Eye (tissue), 1 donor: ENCODE results near the gene SPOPL.
"Not testable (repeated sequence)": the region's sequence is repeated elsewhere in the genome, so short reads cannot be mapped to it uniquely, and the experiment has no call there.

Experiments
- DNase-seq: peaks from one replicate; pipeline ENCODE4 v3.0.0-alpha.2; 2015

Gene SPOPL

DNA sequence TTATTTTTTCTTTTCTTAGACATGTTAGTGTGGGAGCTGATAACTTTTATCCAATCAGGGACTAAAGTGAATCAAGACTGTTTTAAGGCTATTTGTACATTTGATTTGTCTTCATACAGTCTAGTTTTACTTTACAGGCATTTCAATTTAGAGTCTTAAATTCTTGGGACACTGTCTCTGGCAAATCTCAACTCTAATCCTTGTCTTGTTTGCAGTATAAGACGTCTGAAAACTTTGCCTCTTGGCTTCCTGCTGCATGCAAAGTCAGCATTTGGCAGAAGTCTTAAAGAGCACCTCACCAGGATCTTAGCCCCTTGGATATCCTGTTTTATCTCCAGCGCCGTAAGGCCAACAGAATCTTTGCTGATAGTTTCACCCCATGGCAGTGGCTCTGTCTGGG lies 30.3 kb downstream of the SPOPL start:
- DNase-seq, result peak; percentile 15

DNA sequence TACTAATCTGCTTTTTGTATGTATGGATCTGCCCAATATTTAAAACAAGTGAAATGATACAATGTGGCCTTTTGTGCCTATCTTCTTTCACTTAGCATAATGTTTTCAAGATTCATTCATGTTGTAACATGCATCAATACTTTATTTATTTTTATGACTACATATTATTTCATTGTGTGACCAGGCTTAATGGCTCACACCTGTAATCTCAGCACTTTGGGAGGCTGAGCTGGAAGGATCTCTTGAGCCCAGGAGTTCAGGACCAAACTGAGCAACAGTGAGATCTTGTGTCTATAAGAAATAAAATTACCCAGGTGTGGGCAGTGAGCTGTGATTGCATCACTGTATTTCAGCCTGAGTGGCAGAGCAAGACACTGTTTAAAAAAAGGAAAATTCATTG lies 33.2 kb downstream of the SPOPL start:
- DNase-seq, result no peak

DNA sequence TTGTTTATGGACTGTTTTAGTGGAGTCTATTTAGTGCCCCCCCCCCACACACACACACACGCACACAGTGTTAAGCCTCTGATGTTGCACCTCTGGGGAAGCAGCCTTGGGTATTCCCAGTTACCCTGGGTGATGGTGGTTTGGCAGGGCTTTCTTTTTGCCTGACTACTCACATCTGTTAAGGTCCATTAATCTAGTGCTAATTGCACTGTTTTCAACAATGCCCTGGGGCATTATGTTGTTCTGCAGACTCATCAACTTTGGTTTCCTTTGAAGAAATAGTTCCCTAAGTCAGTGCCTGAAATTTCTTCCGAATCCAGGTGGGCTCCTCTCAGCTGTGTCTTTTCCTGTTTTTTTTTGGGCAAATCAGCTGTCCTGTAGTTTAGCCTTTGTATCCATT lies 34.7 kb downstream of the SPOPL start:
- DNase-seq, result peak; percentile 30

DNA sequence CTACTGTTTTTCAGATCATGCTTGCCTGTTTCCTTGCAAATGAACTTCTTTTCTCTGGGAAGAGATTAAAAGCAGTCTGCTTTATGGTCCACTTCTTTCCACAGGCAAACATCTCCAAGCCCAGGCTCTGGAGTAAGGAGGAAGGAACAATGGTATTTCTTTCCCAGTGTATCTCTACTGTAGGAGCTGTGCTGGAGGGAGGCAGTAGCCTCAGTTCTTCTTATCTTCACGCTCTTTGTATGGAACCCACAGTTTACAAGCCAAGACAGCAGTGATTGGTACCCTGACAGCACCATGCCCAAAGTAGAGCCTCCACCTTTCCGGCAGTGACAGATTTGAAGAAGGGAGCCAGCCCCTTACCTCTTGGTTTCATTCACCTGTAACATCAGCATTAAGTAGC lies 35.2 kb downstream of the SPOPL start:
- DNase-seq, result no peak

DNA sequence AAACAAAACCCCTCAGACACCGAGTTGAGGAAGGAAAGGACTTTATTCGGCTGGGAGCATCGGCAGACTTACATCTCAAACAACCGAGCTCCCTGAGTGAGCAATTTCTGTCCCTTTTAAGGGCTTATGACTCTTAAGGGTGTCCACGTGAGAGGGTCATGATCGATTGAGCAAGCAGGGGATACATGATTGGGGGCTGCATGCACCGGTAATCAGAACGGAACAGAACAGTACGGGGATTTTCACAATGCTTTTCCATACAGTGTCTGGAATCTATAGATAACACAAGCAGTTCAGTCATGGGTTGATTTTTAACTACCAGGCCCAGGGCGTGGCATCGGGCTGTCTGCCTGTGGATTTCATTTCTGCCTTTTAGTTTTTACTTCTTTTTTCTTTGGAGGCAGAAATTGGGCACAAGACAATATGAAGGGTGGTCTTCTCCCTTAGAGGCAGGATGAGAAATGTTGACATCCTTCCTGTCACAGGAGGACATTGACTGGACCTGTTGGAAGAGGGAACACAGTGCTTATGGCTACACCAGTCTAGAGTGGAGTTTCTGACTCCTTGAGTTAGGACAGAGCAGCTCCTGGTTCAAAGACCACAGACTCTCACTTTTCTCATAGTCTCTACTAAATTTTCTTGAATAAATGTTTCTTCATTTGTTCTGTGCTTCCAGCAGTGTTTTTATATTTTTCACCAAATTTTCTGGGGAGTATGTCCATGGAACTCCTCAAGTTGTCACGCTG lies 35.8 kb downstream of the SPOPL start:
- DNase-seq, result no peak

DNA sequence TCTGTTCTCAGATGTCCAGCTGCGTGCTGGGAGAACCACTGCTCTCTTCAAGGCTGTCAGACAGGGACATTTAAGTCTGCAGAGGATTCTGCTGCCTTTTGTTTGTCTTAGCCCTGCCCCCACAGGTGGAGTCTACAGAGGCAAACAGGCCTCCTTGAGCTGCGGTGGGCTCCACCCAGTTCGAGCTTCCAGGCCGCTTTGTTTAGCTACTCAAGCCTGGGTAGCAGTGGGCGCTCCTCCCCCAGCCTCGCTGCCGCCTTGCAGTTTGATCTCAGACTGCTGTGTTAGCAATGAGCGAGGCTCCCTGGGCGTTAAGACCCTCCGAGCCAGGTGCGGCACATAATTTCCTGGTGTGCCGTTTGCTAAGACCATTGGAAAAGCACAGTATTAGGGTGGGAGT lies 42.6 kb downstream of the SPOPL start:
- not testable (repeated sequence) for DNase-seq

DNA sequence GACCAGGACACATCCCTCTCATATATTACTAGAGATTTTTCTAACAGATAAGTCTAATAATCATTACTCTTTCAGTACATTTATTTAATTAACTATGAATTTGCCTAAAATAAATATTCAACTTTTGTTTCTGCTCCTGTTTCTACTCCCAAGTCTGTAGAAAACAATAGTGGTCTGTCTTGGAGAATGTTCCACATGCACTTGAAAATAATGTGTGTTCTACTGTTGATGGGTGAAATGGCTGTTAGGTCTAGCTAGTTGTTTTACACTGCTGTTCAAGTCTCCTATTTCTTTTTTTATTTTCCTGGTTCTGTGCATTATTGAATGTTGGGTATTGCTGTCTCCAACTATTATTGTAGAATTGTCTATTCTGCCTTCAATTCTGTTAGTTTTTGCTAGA lies 47.2 kb downstream of the SPOPL start:
- no peak for DNase-seq

DNA sequence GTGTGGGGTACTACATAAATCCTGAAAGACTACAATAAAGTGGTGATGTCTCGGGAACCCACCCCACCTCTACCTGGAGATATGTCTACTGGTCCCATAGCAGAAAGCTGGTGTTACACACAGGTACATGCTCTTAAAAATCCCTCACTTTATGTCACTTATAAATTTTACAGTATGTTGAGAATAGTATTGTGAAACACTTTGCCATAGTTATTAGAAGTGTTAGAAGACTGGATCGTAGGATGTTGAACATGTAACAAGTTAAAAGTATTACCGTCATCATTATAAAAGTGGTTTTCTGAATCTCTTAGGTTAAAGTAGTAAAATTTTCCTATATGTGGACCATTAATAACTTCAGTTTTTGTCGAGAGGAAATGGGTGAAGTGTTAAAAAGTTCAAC lies 48.6 kb downstream of the SPOPL start:
- no peak for DNase-seq

DNA sequence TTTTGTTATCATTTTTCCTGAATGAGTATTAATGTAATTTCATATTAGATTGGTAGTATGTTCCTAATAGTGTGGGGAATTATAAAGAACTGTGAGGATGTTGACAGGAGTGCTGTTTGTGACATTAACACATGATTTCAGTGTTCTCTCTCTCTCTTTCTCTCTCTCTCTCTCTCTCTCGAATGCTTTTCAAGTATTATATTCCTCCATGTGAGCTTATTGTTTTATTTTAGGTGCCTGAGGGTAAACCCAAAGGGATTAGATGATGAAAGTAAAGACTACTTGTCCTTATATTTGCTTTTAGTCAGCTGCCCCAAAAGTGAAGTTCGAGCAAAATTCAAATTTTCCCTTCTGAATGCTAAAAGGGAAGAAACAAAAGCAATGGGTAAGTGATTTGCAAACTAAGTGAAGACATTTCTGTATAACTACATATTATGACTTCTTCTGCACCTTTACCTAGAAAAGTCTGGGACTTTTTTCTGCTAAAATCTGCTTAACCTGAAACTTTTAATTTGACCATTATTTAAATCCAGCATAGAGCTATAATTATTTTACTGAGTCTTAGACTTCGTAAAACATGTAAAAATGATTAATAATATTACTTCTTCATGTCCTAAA lies 49.2 kb downstream of the SPOPL start:
- DNase-seq, result no peak

DNA sequence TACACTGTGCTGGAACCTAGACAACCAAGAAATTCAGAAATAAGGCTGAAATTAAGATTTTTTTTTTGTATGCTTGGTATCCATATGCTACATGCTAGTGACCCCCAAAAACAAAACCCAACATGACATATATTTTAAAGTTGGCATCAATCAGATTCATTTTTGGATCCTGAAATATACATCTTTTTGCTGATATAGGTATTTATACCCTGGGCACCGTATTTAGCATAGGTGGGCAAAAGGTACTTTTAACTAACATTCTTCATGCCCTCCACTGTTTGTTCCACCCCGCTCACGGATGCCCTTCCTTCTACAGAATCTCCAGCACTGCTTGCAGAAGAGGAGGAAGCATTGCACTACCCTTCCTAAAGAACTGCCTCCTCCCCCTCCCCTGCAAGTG lies 52.6 kb downstream of the SPOPL start:
- no peak for DNase-seq

DNA sequence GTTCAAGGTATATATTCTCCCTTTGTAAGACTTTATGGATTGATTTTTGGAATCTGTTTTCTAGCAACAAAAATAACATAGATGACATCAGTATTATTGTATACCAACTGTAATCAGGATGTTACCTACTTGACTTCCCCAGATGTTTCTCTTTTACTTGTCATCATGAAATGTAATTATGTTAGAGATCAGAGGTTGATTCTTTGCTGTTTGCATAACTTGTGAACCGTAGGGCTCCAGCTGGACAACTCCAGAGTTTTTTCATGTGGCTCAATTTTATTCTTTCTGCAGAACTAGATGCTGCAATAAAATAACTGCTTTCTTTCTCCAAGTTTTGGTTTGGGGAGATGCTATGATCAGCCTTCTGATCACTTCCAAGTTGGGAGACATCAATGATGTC lies 58.1 kb downstream of the SPOPL start:
- no peak for DNase-seq

DNA sequence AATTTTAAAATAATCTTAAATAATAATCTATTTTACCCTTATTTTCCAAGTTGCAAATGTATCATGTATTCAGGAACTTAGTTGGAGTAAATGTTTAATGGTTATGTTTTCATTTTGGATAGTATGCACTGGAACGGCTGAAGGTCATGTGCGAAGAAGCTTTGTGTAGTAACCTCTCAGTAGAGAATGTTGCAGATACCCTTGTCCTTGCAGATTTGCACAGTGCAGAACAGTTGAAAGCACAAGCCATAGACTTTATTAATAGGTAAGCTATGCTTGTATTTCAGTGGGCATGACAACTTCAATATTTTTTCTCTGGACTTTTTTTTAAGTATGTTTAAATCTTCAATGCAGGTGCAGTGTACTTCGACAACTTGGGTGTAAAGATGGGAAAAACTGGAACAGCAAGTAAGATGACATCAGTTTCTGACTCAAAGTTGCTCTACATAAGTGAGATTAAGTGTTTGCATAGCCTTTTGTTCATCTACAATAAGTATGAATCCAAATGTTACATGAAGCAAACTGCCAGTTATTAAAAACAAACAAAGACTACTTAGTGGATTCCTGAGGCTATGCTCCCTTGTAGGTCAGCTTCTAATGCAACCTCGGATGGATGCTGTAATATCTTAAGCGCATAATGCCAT lies 63.1 kb downstream of the SPOPL start:
- no peak for DNase-seq

DNA sequence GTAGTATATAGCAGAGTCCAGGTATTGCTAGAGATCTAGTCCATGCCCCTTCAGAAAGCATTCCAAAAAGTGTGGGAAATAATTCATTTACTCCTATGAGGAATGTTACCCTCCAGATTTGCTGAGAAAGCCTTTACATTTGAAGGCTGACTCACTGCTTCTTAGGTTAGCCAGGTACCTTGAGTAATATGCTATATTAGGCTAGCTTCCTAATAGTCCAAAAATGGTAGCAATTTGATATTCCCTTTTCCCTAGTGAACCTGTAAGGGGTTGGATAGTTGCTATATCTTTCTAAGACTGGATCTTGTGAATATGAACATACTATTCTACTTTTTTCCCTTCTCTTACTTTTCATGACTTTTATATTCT lies 63.6 kb downstream of the SPOPL start:
- no peak for DNase-seq

DNA sequence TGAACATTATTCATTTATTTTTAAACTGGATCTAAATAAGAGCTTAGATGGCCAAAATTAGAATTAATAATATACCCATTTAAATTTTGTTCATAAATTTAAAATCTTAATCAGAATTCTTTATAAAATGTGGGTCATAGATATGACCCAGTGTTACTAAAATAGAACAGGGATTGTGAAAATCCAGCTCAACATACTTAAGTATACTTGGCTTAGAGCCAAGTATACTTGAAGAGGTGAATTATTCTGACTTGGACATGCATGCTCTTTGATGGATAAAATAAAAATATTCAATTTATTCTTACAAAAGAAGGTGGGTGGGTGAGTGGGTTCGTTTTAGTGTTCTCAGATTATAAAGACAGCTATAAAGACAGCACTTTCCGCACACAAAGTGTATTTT lies 70.7 kb downstream of the SPOPL start:
- no peak for DNase-seq

DNA sequence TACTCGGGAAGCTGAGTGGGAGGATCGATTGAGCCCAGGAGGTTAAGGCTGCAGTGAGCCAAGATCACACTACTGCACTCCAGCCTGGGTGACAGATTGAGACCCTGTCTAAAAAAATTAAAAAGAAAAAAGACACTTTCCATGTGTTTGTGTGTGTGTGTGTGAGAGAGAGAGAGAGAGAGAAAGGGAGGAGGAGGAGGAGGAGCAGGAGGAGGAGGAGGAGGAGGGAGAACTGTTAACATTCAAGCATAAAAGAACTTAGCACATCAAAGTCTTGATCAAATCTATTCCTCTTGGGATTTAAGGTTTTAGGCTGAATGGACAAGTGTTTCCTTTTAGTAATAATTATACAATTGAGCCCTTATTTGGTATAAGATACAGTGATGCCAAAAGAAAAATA lies 75.5 kb downstream of the SPOPL start:
- DNase-seq, result no peak

DNA sequence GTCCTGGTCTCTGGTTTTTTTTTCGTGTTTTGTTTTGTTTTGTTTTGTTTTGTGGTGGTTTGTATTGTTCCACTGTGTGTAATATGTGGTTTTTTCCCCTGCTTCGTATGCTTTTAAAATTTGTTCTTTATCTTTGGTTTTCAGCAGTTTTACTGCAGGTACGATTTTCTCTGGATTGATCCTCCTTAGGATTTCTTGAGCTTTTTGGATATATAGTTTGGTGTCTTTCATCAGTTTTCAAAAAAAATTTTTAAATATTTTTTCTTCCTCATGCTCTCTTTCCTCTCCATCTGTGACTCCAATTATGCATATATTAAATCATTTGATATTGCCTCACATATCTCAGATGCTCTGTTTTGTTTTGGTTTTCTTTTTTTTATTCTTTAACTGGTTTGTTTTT lies 78.0 kb downstream of the SPOPL start:
- DNase-seq, result no peak

DNA sequence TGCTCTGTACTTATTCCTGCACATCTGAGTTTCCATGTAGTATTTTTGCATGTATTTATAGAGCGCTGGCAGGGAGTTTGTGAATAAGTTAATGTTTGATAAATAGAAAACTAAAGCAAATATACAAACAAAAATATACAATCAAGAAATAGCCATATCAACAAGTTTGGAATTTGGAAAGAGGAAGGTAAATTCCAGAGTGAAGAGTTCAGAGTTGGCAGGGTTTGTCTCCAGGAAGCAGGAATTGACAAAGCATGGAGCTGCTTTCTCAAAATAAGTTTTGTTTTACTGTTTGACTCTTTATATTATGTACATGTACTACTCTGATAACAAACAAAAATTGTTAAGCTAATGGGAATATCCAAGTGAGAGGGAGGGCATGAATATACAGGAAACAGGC lies 80.3 kb downstream of the SPOPL start:
- no peak for DNase-seq

DNA sequence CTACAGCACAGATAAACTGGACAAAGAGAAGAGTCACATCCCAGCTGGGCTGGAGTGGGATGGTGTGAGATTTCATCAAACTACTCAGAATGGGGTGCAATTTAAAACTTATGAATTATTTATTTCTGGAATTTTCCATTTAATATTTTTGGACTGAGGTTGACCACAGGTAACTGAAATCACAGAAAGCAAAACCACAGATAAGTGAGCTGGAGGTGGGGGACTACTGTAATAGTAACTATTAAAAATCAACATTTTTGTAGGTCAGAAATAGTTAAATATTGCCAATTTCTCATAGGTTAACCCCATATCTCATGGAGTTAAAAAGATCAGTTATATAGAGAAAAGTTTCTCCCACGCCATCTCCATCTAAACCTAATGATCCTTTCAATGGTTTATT lies 88.1 kb downstream of the SPOPL start:
- DNase-seq, result no peak

DNA sequence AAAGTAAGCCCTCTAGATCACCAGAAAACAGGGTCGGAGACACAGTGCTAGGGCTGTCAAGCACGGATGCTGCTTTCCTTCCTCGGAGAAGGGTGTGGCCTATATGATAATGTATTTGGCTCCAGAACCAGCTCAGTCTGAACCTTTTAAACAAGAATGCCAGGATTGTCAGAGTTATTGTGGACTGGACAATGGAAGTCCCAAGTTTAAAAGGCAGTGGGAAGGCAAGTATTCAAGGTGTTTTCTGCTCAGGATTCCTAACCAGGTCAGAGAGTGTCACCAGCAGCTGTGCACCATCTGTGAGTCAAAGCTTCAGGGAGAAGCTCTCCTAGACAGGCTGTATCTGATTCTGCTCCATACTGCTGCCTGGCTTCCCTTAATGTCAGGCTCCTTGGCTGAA lies 94.8 kb downstream of the SPOPL start:
- DNase-seq, result peak; percentile 28

DNA sequence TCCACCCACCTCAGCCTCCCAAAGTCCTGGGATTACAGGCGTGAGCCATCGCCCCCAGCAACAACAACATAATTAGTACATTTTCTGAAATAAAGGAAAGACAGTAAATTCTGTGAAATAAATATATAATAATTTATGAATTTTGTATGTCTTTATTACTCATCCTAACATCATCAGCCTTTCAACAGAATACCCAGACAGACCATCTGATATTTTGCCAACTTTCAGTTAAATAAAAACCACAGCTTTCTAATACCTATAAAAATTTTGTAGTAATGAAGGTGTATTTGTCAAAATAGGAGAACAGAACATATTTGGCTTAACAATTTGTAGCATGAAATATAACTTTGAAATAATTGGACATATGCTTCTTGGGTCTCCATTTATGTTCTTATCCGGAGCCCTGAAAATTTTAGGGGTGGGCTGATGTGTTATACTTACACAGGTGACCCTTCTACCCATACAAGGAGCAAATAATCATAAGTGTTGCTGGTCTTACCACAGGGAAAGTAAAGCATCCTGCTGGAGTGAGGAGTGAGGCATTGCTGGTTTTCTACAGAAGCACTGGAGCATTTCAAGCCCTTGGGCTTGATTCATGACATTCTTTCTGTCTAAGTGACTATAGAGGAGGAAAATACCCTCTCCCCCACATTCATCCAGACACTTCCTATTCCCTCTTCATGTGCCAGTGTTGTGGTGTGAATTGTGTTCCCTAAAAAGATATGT lies 99.3 kb downstream of the SPOPL start:
- DNase-seq, result no peak

DNA sequence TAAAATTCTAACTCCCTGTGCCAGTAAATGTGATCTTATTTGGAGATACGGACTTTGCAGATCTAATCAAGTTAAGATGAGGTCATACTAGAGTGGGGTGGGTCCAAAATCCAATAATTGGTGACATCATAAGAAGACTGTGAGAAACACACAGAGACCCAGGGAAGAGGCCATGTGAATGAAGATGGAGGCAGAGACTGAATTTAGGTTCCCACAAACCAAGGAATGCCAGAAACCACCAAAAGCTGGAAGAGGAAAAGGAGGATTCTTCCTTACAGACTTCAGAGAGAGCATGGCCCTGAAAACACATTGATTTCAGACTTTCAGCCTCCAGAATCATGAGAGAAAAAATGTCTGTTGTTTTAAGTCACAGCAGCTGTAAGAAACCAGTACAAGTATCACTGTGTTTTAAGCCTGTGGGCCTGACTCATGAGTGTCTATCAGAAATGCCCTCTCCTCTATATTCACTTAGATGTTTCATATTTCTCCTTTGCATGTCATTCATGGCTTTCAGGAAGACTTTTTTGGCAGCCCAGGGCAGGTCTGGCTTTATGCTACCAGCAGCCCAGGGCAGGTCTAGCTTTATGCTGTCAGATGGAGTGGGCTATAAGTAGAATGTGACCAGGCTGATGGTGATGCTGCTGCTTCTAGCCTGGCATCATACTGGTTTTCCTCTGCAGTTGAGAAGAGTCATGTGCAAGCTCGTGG lies 100.0 kb downstream of the SPOPL start:
- DNase-seq, result no peak

DNA sequence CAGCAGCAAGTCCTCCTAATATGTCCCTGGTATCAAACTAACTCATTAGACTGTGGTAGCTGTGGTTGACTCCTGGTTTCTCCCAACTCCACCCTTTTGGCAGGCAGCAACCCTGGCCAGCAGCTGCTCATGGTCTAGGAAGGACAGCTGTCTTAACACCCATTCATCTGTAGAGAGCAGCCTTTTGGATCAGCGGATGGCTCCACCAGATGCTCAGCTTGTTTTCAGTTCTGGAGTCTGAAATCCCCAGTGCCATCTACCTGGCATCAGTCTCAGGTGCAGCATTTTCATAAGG lies 100.5 kb downstream of the SPOPL start:
- DNase-seq, result no peak

DNA sequence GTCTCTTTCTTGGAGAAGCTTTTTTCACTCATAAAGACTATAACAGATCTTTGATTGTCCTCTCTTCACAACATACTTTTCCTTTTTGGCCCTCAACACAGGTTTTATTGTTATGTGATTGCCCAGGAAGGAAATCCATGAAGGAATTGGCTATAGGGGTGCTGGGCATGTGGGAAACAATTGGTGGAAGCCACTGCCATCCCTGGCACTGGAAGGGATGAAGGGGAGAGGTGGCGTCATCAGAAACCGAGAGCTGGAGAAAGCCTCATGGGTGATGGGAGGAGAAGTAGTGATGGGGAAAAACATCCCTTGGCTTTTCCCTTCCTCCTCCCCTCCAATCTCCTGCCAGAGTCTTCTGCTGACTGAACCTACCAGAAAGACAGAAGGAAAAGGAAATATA lies 106.2 kb downstream of the SPOPL start:
- no peak for DNase-seq

DNA sequence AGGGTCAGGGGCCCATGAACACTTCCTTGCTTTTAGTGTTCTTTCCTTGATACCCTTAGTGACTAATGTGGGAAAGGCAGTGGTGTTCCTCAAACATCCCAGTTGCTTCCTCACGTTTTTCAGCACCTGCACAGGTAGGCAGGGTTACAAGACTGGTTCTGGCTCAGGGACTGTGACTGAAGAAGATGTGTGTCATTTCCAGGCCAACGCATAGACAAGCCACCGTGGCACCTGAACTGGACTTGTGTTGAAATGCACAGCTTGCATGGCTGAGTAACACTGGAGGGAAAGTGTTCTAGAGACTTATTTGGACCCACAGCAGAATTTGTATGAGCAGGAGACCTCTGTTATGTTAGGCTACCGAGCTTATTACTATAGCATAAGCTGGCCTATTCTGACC lies 107.9 kb downstream of the SPOPL start:
- no peak for DNase-seq
